GM12878 (cell line): ENCODE measurements around the gene LUZP2. TPM values are rescaled to one million over a fixed set of nuclear protein-coding genes. Genes with fewer than 3 reads are reported as not detected.

Experiments
- ATAC-seq: fragments of 200-7000 bp; cut with Tn5 transposase; 3 replicates; pipeline ENCODE4 v1.9.1; 2020; ENCODE audit warnings: mild to moderate bottlenecking, moderate library complexity
- BruUV-seq: library from RNA; stranded (reverse); fragments of 400-500 nt; replicated peaks from 2 replicates; lab custom pipeline; 2021; lab: Mats Ljungman, UMichigan
- CTCF ChIA-PET: fragments of 300-600 bp; sonication (Branson Sonifier 250); formaldehyde crosslinking; extraction: SDS; loops from one replicate; lab custom pipeline; 2021; ENCODE audit warnings: inconsistent platforms; lab: Yijun Ruan, JAX
- POLR2A ChIA-PET: fragments of 350-600 bp; formaldehyde crosslinking; extraction: SDS; loops from one replicate; lab custom pipeline; 2021; ENCODE audit warnings: inconsistent platforms; lab: Charles Lee
- RAD21 ChIA-PET: fragments of 300-600 bp; sonication (Branson Sonifier 250); formaldehyde crosslinking; loops from one replicate; lab custom pipeline; 2023; ENCODE audit warnings: antibody characterized with exemption; ENCODE audit not compliant: unreplicated experiment; lab: Charles Lee
- SMC1A ChIA-PET: fragments of 300-600 bp; sonication (Branson Sonifier 250); formaldehyde crosslinking; loops from one replicate; lab custom pipeline; 2023; ENCODE audit not compliant: unreplicated experiment, uncharacterized antibody; lab: Charles Lee
- DNase-seq: peaks from one replicate; pipeline ENCODE4 v3.0.0-alpha.2; 2011; ENCODE audit warnings: low read depth, low spot score
- FAIRE-seq: peaks from 3 replicates; lab custom pipeline; 2011; peaks lifted over from hg19 to GRCh38; lab: Jason Lieb, UNC
- H2AFZ ChIP-seq: 2 replicates; pipeline ENCODE4 v1.6.0; 2011; ENCODE audit warnings: low read depth, low read length, control low read depth; ENCODE audit not compliant: control insufficient read depth
- H3K27ac ChIP-seq: 2 replicates; pipeline ENCODE4 v1.5.1; 2011; ENCODE audit warnings: control low read depth; ENCODE audit not compliant: control insufficient read depth, insufficient read depth
- H3K27me3 ChIP-seq, 2 experiments: replicated peaks in 1 of 2; 2 replicates each; pipeline versions ENCODE4 v1.6.0 to v1.6.1; 2011; ENCODE audit warnings: low read length in 1 of 2; ENCODE audit not compliant: control insufficient read depth in 2 of 2, insufficient read depth in 2 of 2
- H3K36me3 ChIP-seq, 2 experiments: 2 replicates each; pipeline ENCODE4 v1.5.1; 2011; ENCODE audit warnings: low read length in 1 of 2; ENCODE audit not compliant: control insufficient read depth in 2 of 2, insufficient read depth in 2 of 2
- H3K4me1 ChIP-seq: 2 replicates; pipeline ENCODE4 v1.6.1; 2011; ENCODE audit warnings: mild to moderate bottlenecking, low read length, moderate library complexity, mixed read lengths; ENCODE audit not compliant: control insufficient read depth, insufficient read depth
- H3K4me2 ChIP-seq: 2 replicates; pipeline ENCODE4 v1.6.0; 2011; ENCODE audit warnings: control low read depth; ENCODE audit not compliant: control insufficient read depth, insufficient read depth
- H3K4me3 ChIP-seq: fragments of 200-600 bp; sonication (generic); 2 replicates; pipeline ENCODE4 v1.5.1; 2016
- H3K79me2 ChIP-seq: 2 replicates; pipeline ENCODE4 v1.6.0; 2011; ENCODE audit warnings: low read length; ENCODE audit not compliant: control insufficient read depth, insufficient read depth
- H3K9ac ChIP-seq: 2 replicates; pipeline ENCODE4 v1.8.0; 2011; ENCODE audit warnings: low read length, control low read depth, mixed read lengths; ENCODE audit not compliant: control insufficient read depth, insufficient read depth
- H3K9me3 ChIP-seq: replicated peaks from 3 replicates; pipeline ENCODE4 v1.5.1; 2011; ENCODE audit warnings: mild to moderate bottlenecking, low read length; ENCODE audit not compliant: control insufficient read depth, insufficient read depth
- H4K20me1 ChIP-seq: 2 replicates; pipeline ENCODE4 v1.6.0; 2011; ENCODE audit not compliant: control insufficient read depth, insufficient read depth
- BACH1 ChIP-seq: fragments of 450-650 bp; IDR thresholded peaks from 2 replicates; pipeline ENCODE4 v1.6.1; 2017; ENCODE audit warnings: mild to moderate bottlenecking, borderline replicate concordance
- CBX3 ChIP-seq: fragments of 200-600 bp; sonication (generic); IDR thresholded peaks from 2 replicates; pipeline ENCODE4 v1.6.1; 2016; ENCODE audit warnings: low read depth, borderline replicate concordance
- CREB1 ChIP-seq: IDR thresholded peaks from 2 replicates; pipeline ENCODE4 v1.6.1; 2012; ENCODE audit warnings: low read depth, mild to moderate bottlenecking, inconsistent platforms
- EGR1 ChIP-seq, 2 experiments: IDR thresholded peaks; 1 replicate in 1 of 2; 2 replicates in 1 of 2; pipeline ENCODE4 v1.6.1; 2011 to 2012; ENCODE audit warnings: low read depth in 2 of 2, low read length in 2 of 2, borderline replicate concordance in 1 of 2, mild to moderate bottlenecking in 1 of 2, moderate library complexity in 1 of 2
- ELK1 ChIP-seq: IDR thresholded peaks from 2 replicates; pipeline ENCODE4 v1.6.1; 2012; ENCODE audit warnings: low read depth, low read length, improper control_type of control experiment
- ETV6 ChIP-seq, 2 experiments: fragments of 450-650 bp in 1 of 2; IDR thresholded peaks in 1 of 2; conservative IDR thresholded peaks in 1 of 2; 2 replicates each; pipeline ENCODE4 v1.6.1; 2014; ENCODE audit warnings: antibody characterized with exemption in 1 of 2, borderline replicate concordance in 1 of 2, low read depth in 1 of 2, mild to moderate bottlenecking in 1 of 2, moderate library complexity in 1 of 2
- EZH2 ChIP-seq: IDR thresholded peaks from 2 replicates; pipeline ENCODE4 v1.6.1; 2012; ENCODE audit warnings: low read depth, mild to moderate bottlenecking, control low read depth, inconsistent platforms, low read length, borderline replicate concordance; ENCODE audit not compliant: control insufficient read depth
- FOXK2 ChIP-seq: fragments of 450-650 bp; IDR thresholded peaks from 2 replicates; pipeline ENCODE4 v1.6.1; 2017; ENCODE audit warnings: mild to moderate bottlenecking, moderate library complexity
- IKZF2 ChIP-seq, 2 experiments: fragments of 450-650 bp; IDR thresholded peaks; 2 replicates each; pipeline ENCODE4 v1.6.1; 2017; ENCODE audit warnings: mild to moderate bottlenecking in 2 of 2, moderate library complexity in 2 of 2
- MAX ChIP-seq: IDR thresholded peaks from 2 replicates; pipeline ENCODE4 v1.6.1; 2012; ENCODE audit warnings: low read depth, low read length, improper control_type of control experiment
- MLLT1 ChIP-seq: fragments of 450-650 bp; IDR thresholded peaks from 2 replicates; pipeline ENCODE4 v1.6.1; 2016; ENCODE audit warnings: mild to moderate bottlenecking
- PBX3 ChIP-seq: IDR thresholded peaks from 2 replicates; pipeline ENCODE4 v1.6.1; 2011; ENCODE audit warnings: mild to moderate bottlenecking, low read depth, low read length, moderate library complexity; ENCODE audit not compliant: insufficient replicate concordance
- RELB ChIP-seq: fragments of 450-650 bp; IDR thresholded peaks from 2 replicates; pipeline ENCODE4 v1.6.1; 2017; ENCODE audit warnings: low read depth, mild to moderate bottlenecking, moderate library complexity
- SREBF1 ChIP-seq: IDR thresholded peaks from 2 replicates; pipeline ENCODE4 v1.6.1; 2012; ENCODE audit warnings: mild to moderate bottlenecking, low read length
- in situ Hi-C: fragments of 300-500 bp; cut with MboI; formaldehyde crosslinking; loops from 9 replicates; pipeline ENCODE4 v1.14.3; 2018; ENCODE audit warnings: mixed read lengths
- intact Hi-C: fragments of 100-400 bp; cut with micrococcal nuclease; formaldehyde crosslinking; loops from one replicate; pipeline ENCODE4 v1.14.2; 2022; ENCODE audit not compliant: unreplicated experiment
- polyA plus RNA-seq, 11 experiments: library from polyadenylated mRNA; depleted of rRNA in 4 of 11; unstranded in 6 of 11; stranded (reverse) in 5 of 11; fragments of >200 nt; fragmentation: Nextera tagmentation in 4 of 11; fragmentation: Illumina TruSeq in 1 of 11; extraction: Ambion mirVana in 4 of 11; extraction: Trizol in 1 of 11; gene quantifications; 1 replicate in 1 of 11; 2 replicates in 10 of 11; pipeline versions ENCODE4 v1.2.1 to v1.2.3, GENCODE V29; 2011 to 2016; ENCODE audit warnings: inconsistent platforms in 2 of 11, missing spikeins in 2 of 11, low read depth in 1 of 11
- total RNA-seq, 4 experiments: library from RNA; depleted of rRNA in 3 of 4; stranded (reverse); fragments of >200 nt in 3 of 4; fragmentation: Illumina TruSeq in 1 of 4; extraction: Trizol in 1 of 4; gene quantifications; 2 replicates each; pipeline versions ENCODE4 v1.2.1 to v1.2.3, GENCODE V29; 2013 to 2021
- TF ChIP-seq, protein P1 (sequence below): IDR thresholded peaks from 2 replicates; pipeline ENCODE4 v1.6.1; 2011; ENCODE audit warnings: borderline replicate concordance, low read depth, mild to moderate bottlenecking, moderate library complexity, mixed read lengths, low read length; ENCODE audit not compliant: insufficient read depth; ENCODE audit errors: extremely low read length

The LUZP2 gene
- total and polyA plus RNA-seq, 10 of the 15 experiments (the other 5 are each of a cell fraction or from before 2014, with no cell fraction given) = not detected

GRCh38 chr11:25052844-25053243, 556.0 kb downstream of the LUZP2 start:
- FAIRE-seq = no peak
- SMC1A ChIA-PET = no interaction called here

More at GRCh38 chr11:25052844-25053243, 556.0 kb downstream of the LUZP2 start:
- ChIA-PET CTCF (interaction anchor here (0.6 kb wide), 1 partner anchor 759 kb away, joined by 3 read pairs; no protein-coding TSS in a partner anchor), RAD21 (no interaction called here), POLR2A (no interaction called here)
- intact Hi-C loops = no loop called here
- TF ChIP-seq FOXK2 (no peak), RELB (no peak), SREBF1 (no peak), CBX3 (no peak), EZH2 (no peak), BACH1 (no peak), ETV6 (conservative IDR thresholded peaks at IDR 0.05 in 1 of 2, IDR thresholded peaks at IDR 0.05 in 1 of 2; ENCODE audit: borderline replicate concordance in 1 of 2, low read depth in 1 of 2) (no peak), MAX (no peak), ELK1 (no peak), CREB1 (no peak), EGR1 (IDR thresholded peaks at IDR 0.05; ENCODE audit: borderline replicate concordance in 1 of 2, low read depth in 2 of 2, low read length in 2 of 2) (no peak), MLLT1 (no peak), PBX3 (no peak), IKZF2 (IDR thresholded peaks at IDR 0.05) (no peak)
- TF ChIP-seq, protein P1, sequence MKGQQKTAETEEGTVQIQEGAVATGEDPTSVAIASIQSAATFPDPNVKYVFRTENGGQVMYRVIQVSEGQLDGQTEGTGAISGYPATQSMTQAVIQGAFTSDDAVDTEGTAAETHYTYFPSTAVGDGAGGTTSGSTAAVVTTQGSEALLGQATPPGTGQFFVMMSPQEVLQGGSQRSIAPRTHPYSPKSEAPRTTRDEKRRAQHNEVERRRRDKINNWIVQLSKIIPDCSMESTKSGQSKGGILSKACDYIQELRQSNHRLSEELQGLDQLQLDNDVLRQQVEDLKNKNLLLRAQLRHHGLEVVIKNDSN = no peak
- Histone ChIP-seq H3K9ac (no peak overlapping the region), H3K9me3 (no peaks in the 10 kb centered on the region), H3K4me2 (no peak overlapping the region), H3K79me2 (no peaks in the 10 kb centered on the region), H3K36me3 (no peaks in the 10 kb centered on the region), H4K20me1 (no peaks in the 10 kb centered on the region), H3K4me3 (no peak overlapping the region), H3K27ac (no peak overlapping the region), H3K4me1 (no peaks in the 10 kb centered on the region), H2AFZ (no peak overlapping the region), H3K27me3 (no peaks in the 10 kb centered on the region)
- no TSS peak for BruUV-seq
- in situ Hi-C loops = no loop called here
- ATAC-seq (no peak), DNase-seq (no peak)
